HL-60 (cell line): Measurements from ENCODE around the gene PTGDS.

Experiments
- DNase-seq, 2 experiments: peaks; one replicate each; pipeline ENCODE4 v3.0.0-alpha.2; 2010 to 2020; ENCODE audit warnings: low read depth in 1 of 2, low spot score in 1 of 2
- H3K27ac ChIP-seq: fragments of 250-450 bp; sonication (Bioruptor Pico); replicated peaks from 2 replicates; pipeline ENCODE4 v1.5.1; 2020; ENCODE audit warnings: mild to moderate bottlenecking, moderate library complexity
- H3K27me3 ChIP-seq: fragments of 250-450 bp; sonication (Bioruptor Pico); 2 replicates; pipeline ENCODE4 v1.5.1; 2021; ENCODE audit warnings: mild to moderate bottlenecking, moderate library complexity; ENCODE audit not compliant: insufficient read depth, poor library complexity, severe bottlenecking
- H3K4me3 ChIP-seq: replicated peaks from 2 replicates; pipeline ENCODE4 v1.5.1; 2011; ENCODE audit warnings: mild to moderate bottlenecking, control low read depth, low read length; ENCODE audit not compliant: insufficient read depth
- GABPA ChIP-seq: IDR thresholded peaks from 2 replicates; pipeline ENCODE4 v1.6.1; 2012; ENCODE audit warnings: low read depth
- POLR2AphosphoS5 ChIP-seq: IDR thresholded peaks from 2 replicates; pipeline ENCODE4 v1.6.1; 2012; ENCODE audit warnings: low read depth
- REST ChIP-seq: IDR thresholded peaks from 2 replicates; pipeline ENCODE4 v1.6.1; 2012; ENCODE audit warnings: low read depth; ENCODE audit not compliant: insufficient replicate concordance
- SPI1 ChIP-seq: IDR thresholded peaks from 2 replicates; pipeline ENCODE4 v1.6.1; 2012; ENCODE audit warnings: low read depth, mild to moderate bottlenecking, borderline replicate concordance
- TF ChIP-seq, protein P1 (sequence below): IDR thresholded peaks from one replicate; pipeline ENCODE4 v1.5.1; 2011; ENCODE audit warnings: low read length, control low read depth, inconsistent platforms; ENCODE audit not compliant: insufficient read depth

PTGDS gene

GRCh38 chr9:136949817-136950655 is 27.3 kb upstream of the PTGDS start:
- Histone ChIP-seq H3K27ac (peak overlapping the region; percentile 77), H3K4me3 (peak overlapping the region; percentile 66), H3K27me3 (no peaks in the 10 kb centered on the region)
- TF ChIP-seq POLR2AphosphoS5 (peak; percentile 78; the same call in 1 of the 2 replicates), SPI1 (no peak), REST (no peak), GABPA (no peak)
- TF ChIP-seq, protein P1, sequence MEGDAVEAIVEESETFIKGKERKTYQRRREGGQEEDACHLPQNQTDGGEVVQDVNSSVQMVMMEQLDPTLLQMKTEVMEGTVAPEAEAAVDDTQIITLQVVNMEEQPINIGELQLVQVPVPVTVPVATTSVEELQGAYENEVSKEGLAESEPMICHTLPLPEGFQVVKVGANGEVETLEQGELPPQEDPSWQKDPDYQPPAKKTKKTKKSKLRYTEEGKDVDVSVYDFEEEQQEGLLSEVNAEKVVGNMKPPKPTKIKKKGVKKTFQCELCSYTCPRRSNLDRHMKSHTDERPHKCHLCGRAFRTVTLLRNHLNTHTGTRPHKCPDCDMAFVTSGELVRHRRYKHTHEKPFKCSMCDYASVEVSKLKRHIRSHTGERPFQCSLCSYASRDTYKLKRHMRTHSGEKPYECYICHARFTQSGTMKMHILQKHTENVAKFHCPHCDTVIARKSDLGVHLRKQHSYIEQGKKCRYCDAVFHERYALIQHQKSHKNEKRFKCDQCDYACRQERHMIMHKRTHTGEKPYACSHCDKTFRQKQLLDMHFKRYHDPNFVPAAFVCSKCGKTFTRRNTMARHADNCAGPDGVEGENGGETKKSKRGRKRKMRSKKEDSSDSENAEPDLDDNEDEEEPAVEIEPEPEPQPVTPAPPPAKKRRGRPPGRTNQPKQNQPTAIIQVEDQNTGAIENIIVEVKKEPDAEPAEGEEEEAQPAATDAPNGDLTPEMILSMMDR = no peak
- peak; percentile 96 for DNase-seq

DNA sequence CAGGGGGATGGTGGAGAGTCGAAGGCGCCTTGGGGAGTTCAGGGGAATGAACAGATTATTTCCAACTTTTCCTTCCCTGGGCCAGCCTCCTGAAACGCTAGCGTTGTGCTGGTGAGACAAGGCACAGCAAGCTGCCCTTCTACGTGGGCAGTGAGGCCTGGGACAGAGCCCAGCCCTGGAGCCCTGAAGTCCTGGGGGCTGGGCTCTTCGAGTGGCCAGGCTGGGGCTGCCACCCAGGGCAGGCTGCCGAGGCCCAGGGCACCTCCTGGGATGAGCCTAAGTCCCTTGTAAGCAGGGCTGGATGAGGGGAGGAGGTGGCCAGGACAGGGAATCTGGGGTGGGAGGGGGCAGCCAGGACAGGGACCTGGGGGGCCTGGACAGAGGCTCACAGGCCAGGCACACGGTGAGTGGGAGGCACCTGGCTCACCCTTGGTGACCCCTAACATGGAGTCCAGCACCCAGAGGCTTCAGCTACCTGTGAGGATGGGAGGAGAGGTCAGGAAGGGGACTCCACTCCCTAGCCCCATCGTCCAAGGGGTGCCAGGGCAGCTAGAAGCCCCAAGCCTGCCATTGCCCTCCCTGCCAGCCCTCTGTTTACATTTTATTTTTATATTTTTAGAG is 26.5 kb upstream of the PTGDS start:
- Histone ChIP-seq H3K27ac (peak overlapping the region; percentile 77), H3K4me3 (peak overlapping the region; percentile 66), H3K27me3 (no peaks in the 10 kb centered on the region)
- no peak for DNase-seq
- no peak for TF ChIP-seq SPI1
- TF ChIP-seq GABPA = no peak
- TF ChIP-seq, protein P1 = no peak
- TF ChIP-seq REST = no peak
- TF ChIP-seq POLR2AphosphoS5 = no peak

DNA sequence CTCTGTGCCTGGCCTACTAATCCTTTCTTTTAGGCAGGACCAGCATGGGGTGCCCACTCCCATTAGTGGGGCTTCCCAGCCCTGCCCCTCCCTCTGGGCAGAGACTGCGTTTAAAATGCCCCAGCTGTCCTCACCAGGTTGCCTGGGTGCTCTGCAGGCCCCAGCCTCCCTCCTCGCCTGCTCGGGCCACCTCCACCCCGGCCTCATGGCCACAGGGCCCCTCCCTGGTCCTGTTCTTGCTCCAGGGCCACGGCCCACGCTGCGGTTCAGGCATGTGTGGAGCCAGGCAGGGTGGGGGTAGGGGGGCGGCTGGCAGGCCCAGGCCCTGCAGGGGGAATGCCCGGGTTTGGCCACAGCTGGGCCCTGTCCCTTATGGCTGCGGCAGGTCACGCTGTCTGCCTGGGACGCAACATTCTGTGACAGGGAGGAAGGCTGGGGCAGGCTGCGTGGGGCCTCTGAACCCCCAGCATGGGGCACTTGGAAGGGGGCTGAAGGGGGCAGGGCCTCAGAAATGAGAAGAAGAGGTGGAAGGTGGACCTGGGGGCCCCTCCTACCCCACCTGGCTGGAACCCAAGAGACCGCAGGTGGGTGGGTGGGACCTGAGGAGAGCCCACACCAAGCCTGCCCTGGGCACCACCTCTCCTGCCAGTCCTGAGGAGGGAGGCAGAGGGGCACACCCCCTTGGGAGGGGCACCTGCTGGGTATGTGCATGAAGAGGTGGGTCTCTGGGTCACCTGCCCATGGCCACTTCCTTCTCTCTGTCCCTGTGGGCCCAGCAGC is 25.6 kb upstream of the PTGDS start, which contains the start of gene LCN12:
Gene LCN12, plus strand, starts transcription at position 733 of the 780 bp plus-strand sequence. CDS start 55 bp downstream, outside the sequence.
- Histone ChIP-seq H3K27ac (no peak within 1 kb of the TSS), H3K27me3 (no peaks in the 10 kb centered on the region), H3K4me3 (no peak within 1 kb of the TSS)
- TF ChIP-seq, protein P1 = no peak
- TF ChIP-seq SPI1 (no peak), GABPA (no peak), REST (no peak), POLR2AphosphoS5 (no peak)
- DNase-seq = no peak
